Stimulated activated CD8-positive, alpha-beta memory T cell treated with anti-CD3 and anti-CD28 coated beads, Interleukin-7, amount 100 ng/mL, for 1 hour (primary cell): ENCODE results near the gene MSI2.

ENCODE experiments used
- DNase-seq, 2 donors: peaks; one replicate each; pipeline ENCODE4 v3.0.0-alpha.2; 2020; ENCODE audit warnings: low read depth in 2 of 2

Gene MSI2

GRCh38 chr17:57457188-57457587 is 200.9 kb downstream of the MSI2 start:
- DNase-seq, result no peak

- no peak for DNase-seq
Observed at GRCh38 chr17:57458718-57459285, 202.5 kb downstream of the MSI2 start.

GRCh38 chr17:57459286-57459915 is 203.1 kb downstream of the MSI2 start:
- DNase-seq, result no peak

- DNase-seq, result no peak
Observed at GRCh38 chr17:57461082-57461481, 204.8 kb downstream of the MSI2 start.

- DNase-seq, result no peak
Observed at GRCh38 chr17:57462007-57462579, 205.8 kb downstream of the MSI2 start.

- DNase-seq, result no peak
Observed at GRCh38 chr17:57463103-57463885, 207.0 kb downstream of the MSI2 start.

- no peak for DNase-seq
Observed at GRCh38 chr17:57464191-57464864, 208.0 kb downstream of the MSI2 start.

- DNase-seq, result no peak
Observed at GRCh38 chr17:57465610-57466009, 209.3 kb downstream of the MSI2 start.

GRCh38 chr17:57466017-57466471 is 209.7 kb downstream of the MSI2 start:
- DNase-seq, result no peak

GRCh38 chr17:57466521-57466920 is 210.2 kb downstream of the MSI2 start:
- no peak for DNase-seq

- no peak for DNase-seq
Observed at GRCh38 chr17:57467226-57467625, 210.9 kb downstream of the MSI2 start.

GRCh38 chr17:57467801-57468200 is 211.5 kb downstream of the MSI2 start:
- no peak for DNase-seq

- no peak for DNase-seq
Observed at GRCh38 chr17:57468932-57469775, 212.8 kb downstream of the MSI2 start.

GRCh38 chr17:57470906-57471305 is 214.6 kb downstream of the MSI2 start:
- no peak for DNase-seq

GRCh38 chr17:57471868-57472368 is 215.6 kb downstream of the MSI2 start:
- DNase-seq, result no peak

- DNase-seq, result no peak
Observed at GRCh38 chr17:57475796-57476195, 219.5 kb downstream of the MSI2 start.

- DNase-seq, result no peak
Observed at GRCh38 chr17:57477522-57478362, 221.4 kb downstream of the MSI2 start.

GRCh38 chr17:57478478-57479250 is 222.3 kb downstream of the MSI2 start:
- no peak for DNase-seq
